ENCODE measurements around the gene MAPKAP1.

The MAPKAP1 gene

GRCh38 chr9:125549891-125550885 lies 156.8 kb downstream of the MAPKAP1 start:
- FAIRE-seq: no peak
- TF ChIP-seq POLR2A (IDR thresholded peaks at IDR 0.05; ENCODE audit: low read depth, low read length): no peak
- no peak for TF ChIP-seq POLR2AphosphoS5 (IDR thresholded peaks at IDR 0.05; ENCODE audit: low read depth, low read length)
- TF ChIP-seq TAF1 (IDR thresholded peaks at IDR 0.05; ENCODE audit: borderline replicate concordance, low read depth, low read length): no peak
- no peak for DNase-seq (ENCODE audit: insufficient read length)

GRCh38 chr9:125549465-125549871 lies 157.5 kb downstream of the MAPKAP1 start:
- TF ChIP-seq POLR2A (IDR thresholded peaks at IDR 0.05; ENCODE audit: low read depth, low read length) (no peak), POLR2AphosphoS5 (IDR thresholded peaks at IDR 0.05; ENCODE audit: low read depth, low read length) (no peak), TAF1 (IDR thresholded peaks at IDR 0.05; ENCODE audit: borderline replicate concordance, low read depth, low read length) (no peak)
- FAIRE-seq (no peak), DNase-seq (ENCODE audit: insufficient read length) (no peak)

GRCh38 chr9:125549039-125549438 lies 158.0 kb downstream of the MAPKAP1 start:
- TF ChIP-seq POLR2A (IDR thresholded peaks at IDR 0.05; ENCODE audit: low read depth, low read length): no peak
- no peak for TF ChIP-seq POLR2AphosphoS5 (IDR thresholded peaks at IDR 0.05; ENCODE audit: low read depth, low read length)
- TF ChIP-seq TAF1 (IDR thresholded peaks at IDR 0.05; ENCODE audit: borderline replicate concordance, low read depth, low read length): no peak
- FAIRE-seq (no peak), DNase-seq (ENCODE audit: insufficient read length) (no peak)

- no peak for FAIRE-seq
- no peak for DNase-seq (ENCODE audit: insufficient read length)
- TF ChIP-seq TAF1 (IDR thresholded peaks at IDR 0.05; ENCODE audit: borderline replicate concordance, low read depth, low read length): no peak
- no peak for TF ChIP-seq POLR2AphosphoS5 (IDR thresholded peaks at IDR 0.05; ENCODE audit: low read depth, low read length)
- no peak for TF ChIP-seq POLR2A (IDR thresholded peaks at IDR 0.05; ENCODE audit: low read depth, low read length)
These were observed 158.9 kb downstream of the MAPKAP1 start for GRCh38 chr9:125548141-125548540.

- TF ChIP-seq POLR2AphosphoS5 (IDR thresholded peaks at IDR 0.05; ENCODE audit: low read depth, low read length) (no peak), TAF1 (IDR thresholded peaks at IDR 0.05; ENCODE audit: borderline replicate concordance, low read depth, low read length) (no peak), POLR2A (IDR thresholded peaks at IDR 0.05; ENCODE audit: low read depth, low read length) (no peak)
- DNase-seq (ENCODE audit: insufficient read length) (no peak), FAIRE-seq (no peak)
These were observed 159.6 kb downstream of the MAPKAP1 start for GRCh38 chr9:125547368-125547767.

GRCh38 chr9:125545845-125546244 lies 161.2 kb downstream of the MAPKAP1 start:
- DNase-seq (ENCODE audit: insufficient read length) (no peak), FAIRE-seq (no peak)
- TF ChIP-seq POLR2AphosphoS5 (IDR thresholded peaks at IDR 0.05; ENCODE audit: low read depth, low read length) (no peak), POLR2A (IDR thresholded peaks at IDR 0.05; ENCODE audit: low read depth, low read length) (no peak)

- TF ChIP-seq TAF1 (IDR thresholded peaks at IDR 0.05; ENCODE audit: borderline replicate concordance, low read depth, low read length): no peak
- TF ChIP-seq POLR2AphosphoS5 (IDR thresholded peaks at IDR 0.05; ENCODE audit: low read depth, low read length): no peak
- no peak for TF ChIP-seq POLR2A (IDR thresholded peaks at IDR 0.05; ENCODE audit: low read depth, low read length)
- FAIRE-seq: no peak
- DNase-seq (ENCODE audit: insufficient read length): no peak
These were observed 161.9 kb downstream of the MAPKAP1 start for GRCh38 chr9:125544988-125545651.

- FAIRE-seq: no peak
These were observed 162.5 kb downstream of the MAPKAP1 start for GRCh38 chr9:125544484-125544883.

GRCh38 chr9:125541840-125542243 lies 165.2 kb downstream of the MAPKAP1 start:
- FAIRE-seq (no peak), DNase-seq (ENCODE audit: insufficient read length) (no peak)
- TF ChIP-seq POLR2AphosphoS5 (IDR thresholded peaks at IDR 0.05; ENCODE audit: low read depth, low read length) (no peak), POLR2A (IDR thresholded peaks at IDR 0.05; ENCODE audit: low read depth, low read length) (no peak), TAF1 (IDR thresholded peaks at IDR 0.05; ENCODE audit: borderline replicate concordance, low read depth, low read length) (no peak)

More at GRCh38 chr9:125544484-125544883, 162.5 kb downstream of the MAPKAP1 start:
- no peak for TF ChIP-seq POLR2AphosphoS5 (IDR thresholded peaks at IDR 0.05; ENCODE audit: low read depth, low read length)
- TF ChIP-seq POLR2A (IDR thresholded peaks at IDR 0.05; ENCODE audit: low read depth, low read length): no peak
- TF ChIP-seq TAF1 (IDR thresholded peaks at IDR 0.05; ENCODE audit: borderline replicate concordance, low read depth, low read length): no peak
- DNase-seq (ENCODE audit: insufficient read length): no peak

- no peak for TF ChIP-seq TAF1 (IDR thresholded peaks at IDR 0.05; ENCODE audit: borderline replicate concordance, low read depth, low read length)
- TF ChIP-seq POLR2AphosphoS5 (IDR thresholded peaks at IDR 0.05; ENCODE audit: low read depth, low read length): no peak
- no peak for TF ChIP-seq POLR2A (IDR thresholded peaks at IDR 0.05; ENCODE audit: low read depth, low read length)
- DNase-seq (ENCODE audit: insufficient read length) (no peak), FAIRE-seq (peak; percentile 44)
These were observed 166.5 kb downstream of the MAPKAP1 start for GRCh38 chr9:125540497-125540896.

GRCh38 chr9:125538092-125538473 lies 168.9 kb downstream of the MAPKAP1 start:
- DNase-seq (ENCODE audit: insufficient read length) (no peak), FAIRE-seq (no peak)
- TF ChIP-seq TAF1 (IDR thresholded peaks at IDR 0.05; ENCODE audit: borderline replicate concordance, low read depth, low read length) (no peak), POLR2AphosphoS5 (IDR thresholded peaks at IDR 0.05; ENCODE audit: low read depth, low read length) (no peak), POLR2A (IDR thresholded peaks at IDR 0.05; ENCODE audit: low read depth, low read length) (no peak)
